Stimulated activated CD4-positive, alpha-beta T cell treated with anti-CD3 and anti-CD28 coated beads, Interleukin-15, amount 100 ng/mL, for 48 hours (primary cell): ENCODE measurements around the gene BNIP5.
"Not testable (repeated sequence)": the region's sequence is repeated elsewhere in the genome, so short reads cannot be mapped to it uniquely, and the experiment has no call there.

Experiments used
- DNase-seq, 2 donors: peaks; one replicate each; pipeline ENCODE4 v3.0.0-alpha.2; 2020; ENCODE audit warnings: low read depth in 2 of 2

Gene BNIP5

GRCh38 chr6:36367743-36368142, 31.1 kb upstream of the BNIP5 start:
- DNase-seq, result no peak

DNA sequence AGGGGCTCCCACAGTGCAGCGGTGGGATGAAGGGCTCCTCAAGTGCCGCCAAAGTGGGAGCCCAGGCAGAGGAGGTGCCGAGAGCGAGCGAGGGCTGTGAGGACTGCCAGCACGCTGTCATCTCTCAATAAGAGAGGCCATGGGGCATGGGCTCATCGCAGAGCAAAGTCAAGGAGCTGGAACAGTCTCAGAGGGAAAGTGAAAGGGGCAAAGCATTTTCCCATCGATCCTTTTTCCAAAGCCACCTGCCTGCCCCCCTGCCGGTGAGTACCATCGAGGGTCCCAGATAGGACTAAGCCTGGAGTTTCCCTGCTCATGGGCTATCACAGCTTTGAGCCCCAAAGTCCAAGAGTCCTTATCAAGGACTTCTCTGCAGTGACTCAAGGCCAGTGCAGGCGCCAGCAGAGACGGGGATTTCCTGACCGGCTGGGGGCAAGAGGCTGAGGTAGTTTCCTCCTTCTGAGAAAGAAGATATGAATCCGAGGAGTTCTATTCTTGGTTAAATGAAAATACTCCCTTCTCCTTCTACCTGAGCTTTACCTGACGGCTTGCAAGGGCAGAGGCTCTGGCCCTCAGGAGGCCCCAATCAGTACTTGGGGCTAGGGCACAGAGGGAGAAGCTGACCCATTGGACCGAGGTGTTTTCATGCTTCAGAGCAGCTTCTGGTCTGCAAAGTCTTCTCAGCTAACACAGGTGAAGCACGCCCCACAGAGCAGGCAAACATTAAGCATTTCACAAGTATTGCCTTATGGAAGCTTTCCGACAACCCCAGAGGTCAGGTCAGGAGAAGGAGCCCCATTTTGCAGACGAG, 28.2 kb upstream of the BNIP5 start:
- DNase-seq, result no peak

DNA sequence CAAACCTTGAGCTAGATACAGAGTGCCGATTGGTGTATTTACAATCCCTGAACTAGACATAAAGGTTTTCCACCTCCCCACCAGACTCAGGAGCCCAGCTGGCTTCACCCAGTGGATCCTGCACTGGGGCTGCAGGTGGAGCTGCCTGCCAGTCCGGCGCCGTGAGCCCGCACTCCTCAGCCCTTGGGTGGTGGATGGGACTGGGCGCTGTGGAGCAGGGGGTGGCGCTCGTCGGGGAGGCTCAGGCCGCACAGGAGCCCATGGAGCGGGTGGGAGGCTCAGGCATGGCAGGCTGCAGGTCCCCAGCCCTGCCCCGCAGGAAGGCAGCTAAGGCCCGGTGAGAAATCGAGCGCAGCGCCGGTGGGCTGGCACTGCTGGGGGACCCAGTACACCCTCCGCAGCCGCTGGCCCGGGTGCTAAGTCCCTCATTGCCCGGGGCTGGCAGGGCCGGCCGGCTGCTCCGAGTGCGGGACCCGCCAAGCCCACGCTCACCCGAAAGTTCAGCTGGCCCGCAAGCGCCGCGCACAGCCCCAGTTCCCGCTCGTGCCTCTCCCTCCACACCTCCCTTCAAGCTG, 27.5 kb upstream of the BNIP5 start:
- not testable (repeated sequence) for DNase-seq

DNA sequence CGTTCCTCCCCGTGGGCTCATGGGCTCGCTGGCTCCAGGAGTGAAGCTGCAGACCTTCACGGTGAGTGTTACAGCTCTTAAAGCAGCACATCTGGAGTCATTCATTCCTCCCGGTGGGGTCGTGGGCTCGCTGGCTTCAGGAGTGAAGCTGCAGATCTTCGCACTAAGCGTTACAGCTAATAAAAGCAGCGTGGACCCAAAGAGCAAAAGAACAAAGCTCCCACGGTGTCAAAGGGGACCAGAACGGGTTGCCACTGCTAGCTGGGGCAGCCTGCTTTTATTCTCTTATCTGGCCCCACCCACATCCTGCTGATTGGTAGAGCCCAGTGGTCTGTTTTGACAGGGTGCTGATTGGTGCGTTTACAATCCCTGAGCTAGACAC, 26.7 kb upstream of the BNIP5 start:
- DNase-seq, result not testable (repeated sequence)

- no peak for DNase-seq
These were observed 26.1 kb upstream of the BNIP5 start for GRCh38 chr6:36362551-36363370.

- DNase-seq, result no peak
These were observed 24.4 kb upstream of the BNIP5 start for GRCh38 chr6:36361071-36361470.

GRCh38 chr6:36360241-36361054, 23.8 kb upstream of the BNIP5 start:
- peak; percentile 48 to 57 for DNase-seq

GRCh38 chr6:36358226-36358915, 21.7 kb upstream of the BNIP5 start:
- DNase-seq, result no peak

DNA sequence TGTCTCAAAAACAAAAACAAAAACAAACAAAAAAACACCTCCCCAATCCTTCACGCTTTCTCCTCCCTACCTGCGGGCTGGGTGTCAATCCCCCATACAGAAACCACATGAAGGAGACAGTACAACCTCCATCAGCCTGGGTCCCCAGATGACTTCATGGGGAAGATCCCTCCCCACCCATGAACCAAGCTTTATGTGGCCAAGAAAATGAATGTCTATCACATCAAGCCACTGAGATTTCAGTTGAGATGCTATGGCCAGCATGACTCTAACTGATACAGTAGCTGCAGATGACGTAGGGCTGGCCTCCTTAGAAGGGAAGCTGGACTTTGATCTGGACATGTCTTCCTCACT, 21.2 kb upstream of the BNIP5 start:
- DNase-seq, result no peak

- no peak for DNase-seq
These were observed 19.1 kb upstream of the BNIP5 start for GRCh38 chr6:36355819-36356218.

DNA sequence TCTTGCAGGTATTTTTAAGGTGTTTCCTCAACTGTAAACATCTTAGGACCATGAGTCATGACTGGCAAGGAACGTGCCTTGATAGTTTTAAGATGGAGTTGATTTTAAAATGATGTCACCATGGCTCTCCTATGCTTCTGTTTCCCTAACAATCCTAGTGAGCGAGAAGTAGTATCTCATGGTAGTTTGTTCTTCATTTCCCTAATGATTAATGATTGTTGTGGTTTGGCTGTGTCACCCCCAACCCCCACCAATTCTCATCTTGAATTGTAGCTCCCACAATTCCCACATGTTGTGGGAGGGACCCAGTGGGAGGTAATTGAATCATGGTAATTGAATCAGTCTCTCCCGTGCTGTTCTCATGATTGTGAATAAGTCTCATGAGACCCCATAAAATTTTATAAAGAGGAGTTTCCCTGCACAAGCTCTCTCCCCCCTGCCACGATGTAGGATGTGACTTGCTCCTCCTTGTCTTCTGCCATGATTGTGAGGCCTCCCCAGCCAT, 16.8 kb upstream of the BNIP5 start:
- no peak for DNase-seq

DNA sequence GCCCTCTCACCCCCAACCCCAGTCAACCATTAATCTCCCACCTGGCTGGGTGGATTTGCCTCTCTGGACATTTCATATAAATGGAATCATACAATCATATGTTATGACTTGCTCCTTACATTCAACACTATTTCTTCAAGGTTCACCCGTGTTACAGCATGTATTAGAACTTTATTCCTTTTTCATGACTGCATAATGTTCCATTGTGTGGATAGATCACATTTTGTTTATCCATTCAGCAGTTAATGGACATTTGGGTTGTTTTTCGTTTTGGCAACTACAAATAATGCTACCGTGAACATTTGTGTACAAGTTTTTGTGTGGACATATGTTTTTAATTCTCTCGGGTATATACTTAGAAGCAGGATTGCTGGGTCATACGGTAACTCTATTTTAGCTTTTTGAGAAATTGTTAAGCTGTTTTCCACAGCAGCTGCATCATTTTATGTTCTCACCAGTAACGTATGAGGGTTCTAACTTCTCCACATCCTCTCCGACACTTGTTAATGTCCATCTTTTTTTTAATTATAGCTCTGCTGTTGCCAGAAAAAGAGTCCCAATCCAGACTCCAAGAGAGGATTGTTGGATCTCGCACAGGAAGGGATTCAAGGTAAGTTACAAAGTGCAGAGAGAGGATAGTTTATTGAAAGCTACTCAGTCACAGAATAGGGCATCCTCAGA, 15.9 kb upstream of the BNIP5 start:
- no peak for DNase-seq

- no peak for DNase-seq
These were observed 14.2 kb upstream of the BNIP5 start for GRCh38 chr6:36350681-36351571.

DNA sequence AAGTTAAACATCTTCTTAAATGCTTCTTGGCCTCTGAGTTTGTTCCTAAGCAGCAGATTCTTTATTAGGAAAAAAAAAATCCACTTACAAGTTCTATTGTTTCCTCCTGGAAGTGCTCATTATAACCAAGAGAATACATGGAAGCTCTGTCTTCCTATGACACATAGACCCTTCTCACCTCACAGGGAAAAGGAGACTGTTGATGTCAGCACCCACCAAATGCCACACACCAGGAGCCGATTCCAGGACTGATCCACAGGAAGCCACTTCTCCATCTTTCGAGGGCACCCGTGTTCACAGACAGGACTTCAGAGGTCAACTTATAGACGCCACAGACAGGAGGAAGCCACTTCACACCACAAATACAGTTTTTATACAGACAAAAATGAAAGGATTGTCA, 13.4 kb upstream of the BNIP5 start:
- no peak for DNase-seq

- no peak for DNase-seq
These were observed 12.6 kb upstream of the BNIP5 start for GRCh38 chr6:36349240-36349639.

- no peak for DNase-seq
These were observed 10.9 kb upstream of the BNIP5 start for GRCh38 chr6:36347621-36348020.

DNA sequence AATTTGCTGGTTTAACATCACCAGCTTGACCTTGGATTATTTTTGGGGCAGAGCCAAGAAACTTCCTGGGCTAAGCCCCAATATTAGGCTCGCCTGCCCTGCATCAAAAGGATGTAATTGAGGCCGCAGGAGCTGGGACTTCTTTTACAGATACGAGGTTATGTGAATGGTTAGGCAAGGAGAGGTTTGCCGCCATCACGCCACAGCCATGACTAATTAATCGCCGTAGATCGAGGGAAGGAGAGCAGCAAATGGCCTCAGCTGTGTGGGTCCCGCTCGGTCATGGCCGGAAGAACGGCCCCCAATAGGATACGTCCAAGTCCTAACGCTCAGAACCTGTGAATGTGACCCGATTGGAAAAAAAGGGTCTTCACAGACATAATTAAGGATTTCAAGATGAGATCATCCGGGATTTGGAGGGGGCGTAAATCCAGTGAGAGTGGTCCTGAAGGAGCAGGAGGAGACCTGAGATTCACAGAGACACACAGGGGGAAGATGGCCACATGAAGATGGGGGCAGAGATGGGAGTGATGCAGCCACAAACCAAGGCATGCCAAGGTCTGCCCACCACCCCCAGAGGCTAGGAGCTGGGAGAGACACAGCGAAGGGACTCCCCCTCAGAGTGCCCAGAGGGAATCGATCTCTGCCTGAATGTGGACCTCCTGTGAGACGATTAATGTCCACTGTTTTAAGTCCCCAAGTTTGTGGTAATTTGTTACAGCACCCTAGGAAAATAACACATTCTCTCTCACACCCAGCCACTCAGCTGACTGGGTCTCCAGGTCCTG, 10.0 kb upstream of the BNIP5 start:
- no peak for DNase-seq

DNA sequence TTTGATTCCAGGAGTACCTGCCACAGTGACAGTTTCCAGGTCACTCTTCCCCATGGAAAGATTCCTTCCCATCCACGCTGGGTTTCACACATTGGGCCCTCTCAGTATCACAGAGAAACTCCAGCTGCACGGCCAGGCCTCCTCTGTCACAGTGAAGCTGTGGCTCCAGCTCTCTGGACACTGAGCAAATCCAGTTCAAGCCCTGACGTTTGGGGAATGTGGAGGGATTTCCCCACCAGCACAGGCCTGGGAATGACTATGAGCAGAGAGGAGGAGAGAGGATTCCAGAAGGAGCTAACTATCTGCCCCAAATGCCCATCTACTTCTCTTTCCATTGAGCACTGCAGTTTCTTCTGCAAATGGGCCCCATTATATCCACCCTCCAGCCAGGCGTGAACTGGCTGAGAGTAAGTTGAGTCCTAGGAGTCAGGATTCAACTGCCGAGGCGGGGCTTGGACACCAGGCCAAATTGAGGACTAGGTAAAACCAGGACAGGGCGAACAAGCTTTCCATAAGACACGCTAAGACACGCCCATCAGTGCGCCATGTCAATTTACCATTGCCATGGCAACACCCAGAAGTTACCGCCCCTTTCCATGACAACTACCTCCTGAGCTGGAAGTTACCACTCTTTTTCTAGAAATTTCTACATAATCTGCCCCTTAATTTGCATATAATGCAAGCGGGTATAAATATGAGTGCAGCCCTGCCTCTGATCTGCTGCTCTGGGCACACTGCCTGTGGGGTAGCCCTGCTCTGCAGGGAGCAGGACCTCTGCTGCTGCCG, 9.2 kb upstream of the BNIP5 start:
- no peak for DNase-seq
